Heart left ventricle (tissue), 13 donors: ENCODE data around the gene DTX3.

ENCODE experiments used
- POLR2A ChIP-seq, 2 donors: fragments of 450-650 bp; IDR thresholded peaks; one replicate each; pipeline ENCODE4 v1.6.1; 2017; ENCODE audit warnings: antibody characterized with exemption in 2 of 2, mild to moderate bottlenecking in 2 of 2, moderate library complexity in 2 of 2
- TF ChIP-seq, protein P1 (sequence below), 12 donors: fragments of 200-600 bp; sonication (generic) in 4 of 12; IDR thresholded peaks; one replicate each; pipeline versions ENCODE4 v1.5.0 to v1.8.0; 2018 to 2022; ENCODE audit warnings: antibody characterized with exemption in 12 of 12, mild to moderate bottlenecking in 5 of 12
- donor health status: ischemic (EF 13 %, LVEDD 7.1; RV severe dilation, severe dysfunction).
- donor health status: DM: no; HTN: yes; CAD: no.
- donor health status: DM: no; HTN: no; CAD: no.
- donor health status: ischemic (EF 25% LVEDD 6.9; RV normal size, moderate dysfunction).
- donor health status: ischemic (EF 25% LVEDD 5.7; RV mildly dilated, moderate dysfunction).
- donor health status: ischemic (EF 35%, LVEDD 5.7; RV mildly dilated, moderate dysfunction).
- donor health status: nonischemic (EF 11% LVEDD 7.7; RV severe dilation, severe dysfunction).
- donor health status: DM: yes; HTN: yes; CAD: no.
- donor health status: PGD.
- donor health status: ischemic (EF 29% LVEDD 5.4; RV normal size, mild dysfunction).
- donor health status: nonischemic (EF 23%, LVEDD 6.1; RV moderate dilation, normal function).

DNA sequence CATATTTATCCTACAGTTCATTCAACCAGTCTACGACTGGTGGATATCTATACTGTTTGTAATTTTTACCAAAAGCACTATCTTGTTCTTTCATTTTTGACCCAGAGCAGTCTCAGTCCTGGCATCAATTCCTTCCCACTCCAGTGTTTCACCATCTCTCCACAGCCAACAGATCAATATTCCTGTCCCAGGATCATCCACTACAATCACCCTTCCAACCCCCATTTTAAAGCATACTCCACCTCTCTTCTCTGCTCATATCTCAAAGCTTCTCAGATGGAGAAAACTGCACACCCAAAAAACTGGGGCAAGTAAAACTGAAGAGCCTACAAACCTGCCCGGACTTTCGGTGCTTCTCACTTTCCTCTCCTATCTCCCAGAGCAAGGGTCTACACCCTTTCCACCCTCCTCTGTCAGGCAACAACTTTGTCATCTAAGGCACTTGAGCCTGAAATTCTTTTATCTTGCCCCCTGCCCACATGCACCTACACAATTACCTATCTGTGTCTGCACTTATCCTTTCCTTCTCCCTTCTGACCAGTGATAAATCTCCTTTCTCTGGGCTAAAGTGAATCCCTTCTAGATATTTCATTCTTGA, 17.7 kb upstream of the DTX3 start:
- TF ChIP-seq, protein P1, sequence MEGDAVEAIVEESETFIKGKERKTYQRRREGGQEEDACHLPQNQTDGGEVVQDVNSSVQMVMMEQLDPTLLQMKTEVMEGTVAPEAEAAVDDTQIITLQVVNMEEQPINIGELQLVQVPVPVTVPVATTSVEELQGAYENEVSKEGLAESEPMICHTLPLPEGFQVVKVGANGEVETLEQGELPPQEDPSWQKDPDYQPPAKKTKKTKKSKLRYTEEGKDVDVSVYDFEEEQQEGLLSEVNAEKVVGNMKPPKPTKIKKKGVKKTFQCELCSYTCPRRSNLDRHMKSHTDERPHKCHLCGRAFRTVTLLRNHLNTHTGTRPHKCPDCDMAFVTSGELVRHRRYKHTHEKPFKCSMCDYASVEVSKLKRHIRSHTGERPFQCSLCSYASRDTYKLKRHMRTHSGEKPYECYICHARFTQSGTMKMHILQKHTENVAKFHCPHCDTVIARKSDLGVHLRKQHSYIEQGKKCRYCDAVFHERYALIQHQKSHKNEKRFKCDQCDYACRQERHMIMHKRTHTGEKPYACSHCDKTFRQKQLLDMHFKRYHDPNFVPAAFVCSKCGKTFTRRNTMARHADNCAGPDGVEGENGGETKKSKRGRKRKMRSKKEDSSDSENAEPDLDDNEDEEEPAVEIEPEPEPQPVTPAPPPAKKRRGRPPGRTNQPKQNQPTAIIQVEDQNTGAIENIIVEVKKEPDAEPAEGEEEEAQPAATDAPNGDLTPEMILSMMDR (IDR thresholded peaks at IDR 0.05), result no peak
- no peak for TF ChIP-seq POLR2A (IDR thresholded peaks at IDR 0.05)
